HepG2 (cell line): ENCODE measurements around the gene TIMM17A. TPM values are rescaled to one million over a fixed set of nuclear protein-coding genes. Genes with fewer than 3 reads are reported as not detected.
A peak's percentile ranks its signal among the peaks of the same experiment; 100 is the strongest.

Experiments used
- BRD4 ChIP-seq: sonication (generic); formaldehyde crosslinking; IDR thresholded peaks from 2 replicates; pipeline ENCODE4 v1.4.0; 2020; ENCODE audit warnings: missing genetic modification reagents
- IKZF1 ChIP-seq: fragments of 450-650 bp; IDR thresholded peaks from 2 replicates; pipeline ENCODE4 v1.7.1; 2016
- IKZF4 ChIP-seq: sonication (generic); formaldehyde crosslinking; IDR thresholded peaks from 2 replicates; pipeline ENCODE4 v1.5.1; 2020; ENCODE audit warnings: borderline replicate concordance, mild to moderate bottlenecking, low read depth, missing genetic modification reagents; ENCODE audit errors: not compliant biosample characterization
- RFXANK ChIP-seq: IDR thresholded peaks from 2 replicates; pipeline ENCODE4 v1.6.1; 2016
- SIN3A ChIP-seq: IDR thresholded peaks from 2 replicates; pipeline ENCODE4 v1.6.1; 2011; ENCODE audit warnings: low read depth, mild to moderate bottlenecking, control low read depth, low read length, borderline replicate concordance
- THAP7 ChIP-seq: sonication (generic); formaldehyde crosslinking; IDR thresholded peaks from 2 replicates; pipeline ENCODE4 v1.8.1; 2023; ENCODE audit warnings: mild to moderate bottlenecking, missing genetic modification reagents
- ZNF569 ChIP-seq: sonication (generic); formaldehyde crosslinking; IDR thresholded peaks from 2 replicates; pipeline ENCODE4 v1.5.0; 2020; ENCODE audit warnings: mild to moderate bottlenecking, missing genetic modification reagents, moderate library complexity, borderline replicate concordance
- ZNF576 ChIP-seq: sonication (generic); formaldehyde crosslinking; IDR thresholded peaks from 2 replicates; pipeline ENCODE4 v1.4.0; 2020; ENCODE audit warnings: mild to moderate bottlenecking, missing genetic modification reagents
- ZNF609 ChIP-seq: sonication (generic); formaldehyde crosslinking; IDR thresholded peaks from 2 replicates; pipeline ENCODE4 v1.4.0; 2020; ENCODE audit warnings: mild to moderate bottlenecking, missing genetic modification reagents, borderline replicate concordance
- polyA plus RNA-seq, 8 experiments: library from polyadenylated mRNA; depleted of rRNA in 3 of 8; stranded (reverse) in 7 of 8; unstranded in 1 of 8; fragments of >200 nt; fragmentation: Illumina TruSeq in 4 of 8; extraction: Trizol in 4 of 8; gene quantifications; 2 replicates each; pipeline versions ENCODE4 v1.2.1 to v1.2.3, GENCODE V29; 2011 to 2016; ENCODE audit warnings: low read depth in 4 of 8, missing spikeins in 1 of 8, mixed read lengths in 1 of 8; ENCODE audit not compliant: insufficient read depth in 1 of 8
- total RNA-seq, 5 experiments: library from RNA; depleted of rRNA; stranded (reverse); fragments of >200 nt; fragmentation: Illumina TruSeq; extraction: Trizol; gene quantifications; 2 replicates each; pipeline ENCODE4 v1.2.3, GENCODE V29; 2016; ENCODE audit warnings: low read depth in 1 of 5
- TF ChIP-seq, protein P1 (sequence below): sonication (generic); formaldehyde crosslinking; IDR thresholded peaks from 2 replicates; pipeline ENCODE4 v1.5.1; 2020; ENCODE audit warnings: mild to moderate bottlenecking, missing genetic modification reagents, moderate library complexity
- TF ChIP-seq, protein P2 (sequence below): sonication (generic); formaldehyde crosslinking; conservative IDR thresholded peaks from 2 replicates; pipeline ENCODE4 v1.5.0; 2020; ENCODE audit warnings: missing genetic modification reagents
- TF ChIP-seq, protein P3 (sequence below): sonication (generic); formaldehyde crosslinking; IDR thresholded peaks from 2 replicates; pipeline ENCODE4 v1.9.0; 2021; ENCODE audit warnings: missing genetic modification reagents, borderline replicate concordance

Gene TIMM17A
- total and polyA plus RNA-seq, 2 of the 13 experiments (the other 11 are each of a cell fraction or from before 2014, with no cell fraction given) = 50.8 to 97.8 TPM

GRCh38 chr1:201982623-201983379, 27.5 kb downstream of the TIMM17A start, which contains the start of gene RNPEP (continued):
- peak; percentile 53 for TF ChIP-seq IKZF4
- TF ChIP-seq ZNF576 (CRISPR knock-in tag) = no peak
- 0 out of 2 replicates have a peak, but pooled peaks have one; percentile 54 for TF ChIP-seq BRD4 (CRISPR knock-in tag)
- no peak for TF ChIP-seq SIN3A
- TF ChIP-seq IKZF1 = no peak
- TF ChIP-seq, protein P1, sequence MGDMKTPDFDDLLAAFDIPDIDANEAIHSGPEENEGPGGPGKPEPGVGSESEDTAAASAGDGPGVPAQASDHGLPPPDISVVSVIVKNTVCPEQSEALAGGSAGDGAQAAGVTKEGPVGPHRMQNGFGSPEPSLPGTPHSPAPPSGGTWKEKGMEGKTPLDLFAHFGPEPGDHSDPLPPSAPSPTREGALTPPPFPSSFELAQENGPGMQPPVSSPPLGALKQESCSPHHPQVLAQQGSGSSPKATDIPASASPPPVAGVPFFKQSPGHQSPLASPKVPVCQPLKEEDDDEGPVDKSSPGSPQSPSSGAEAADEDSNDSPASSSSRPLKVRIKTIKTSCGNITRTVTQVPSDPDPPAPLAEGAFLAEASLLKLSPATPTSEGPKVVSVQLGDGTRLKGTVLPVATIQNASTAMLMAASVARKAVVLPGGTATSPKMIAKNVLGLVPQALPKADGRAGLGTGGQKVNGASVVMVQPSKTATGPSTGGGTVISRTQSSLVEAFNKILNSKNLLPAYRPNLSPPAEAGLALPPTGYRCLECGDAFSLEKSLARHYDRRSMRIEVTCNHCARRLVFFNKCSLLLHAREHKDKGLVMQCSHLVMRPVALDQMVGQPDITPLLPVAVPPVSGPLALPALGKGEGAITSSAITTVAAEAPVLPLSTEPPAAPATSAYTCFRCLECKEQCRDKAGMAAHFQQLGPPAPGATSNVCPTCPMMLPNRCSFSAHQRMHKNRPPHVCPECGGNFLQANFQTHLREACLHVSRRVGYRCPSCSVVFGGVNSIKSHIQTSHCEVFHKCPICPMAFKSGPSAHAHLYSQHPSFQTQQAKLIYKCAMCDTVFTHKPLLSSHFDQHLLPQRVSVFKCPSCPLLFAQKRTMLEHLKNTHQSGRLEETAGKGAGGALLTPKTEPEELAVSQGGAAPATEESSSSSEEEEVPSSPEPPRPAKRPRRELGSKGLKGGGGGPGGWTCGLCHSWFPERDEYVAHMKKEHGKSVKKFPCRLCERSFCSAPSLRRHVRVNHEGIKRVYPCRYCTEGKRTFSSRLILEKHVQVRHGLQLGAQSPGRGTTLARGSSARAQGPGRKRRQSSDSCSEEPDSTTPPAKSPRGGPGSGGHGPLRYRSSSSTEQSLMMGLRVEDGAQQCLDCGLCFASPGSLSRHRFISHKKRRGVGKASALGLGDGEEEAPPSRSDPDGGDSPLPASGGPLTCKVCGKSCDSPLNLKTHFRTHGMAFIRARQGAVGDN (CRISPR knock-in tag) = peak; percentile 81
- TF ChIP-seq ZNF609 (CRISPR knock-in tag) = peak; percentile 44; the same call in 1 of the 2 replicates
- no peak for TF ChIP-seq RFXANK (CRISPR knock-in tag)
- TF ChIP-seq, protein P2, sequence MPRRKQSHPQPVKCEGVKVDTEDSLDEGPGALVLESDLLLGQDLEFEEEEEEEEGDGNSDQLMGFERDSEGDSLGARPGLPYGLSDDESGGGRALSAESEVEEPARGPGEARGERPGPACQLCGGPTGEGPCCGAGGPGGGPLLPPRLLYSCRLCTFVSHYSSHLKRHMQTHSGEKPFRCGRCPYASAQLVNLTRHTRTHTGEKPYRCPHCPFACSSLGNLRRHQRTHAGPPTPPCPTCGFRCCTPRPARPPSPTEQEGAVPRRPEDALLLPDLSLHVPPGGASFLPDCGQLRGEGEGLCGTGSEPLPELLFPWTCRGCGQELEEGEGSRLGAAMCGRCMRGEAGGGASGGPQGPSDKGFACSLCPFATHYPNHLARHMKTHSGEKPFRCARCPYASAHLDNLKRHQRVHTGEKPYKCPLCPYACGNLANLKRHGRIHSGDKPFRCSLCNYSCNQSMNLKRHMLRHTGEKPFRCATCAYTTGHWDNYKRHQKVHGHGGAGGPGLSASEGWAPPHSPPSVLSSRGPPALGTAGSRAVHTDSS = peak; percentile 84; the same call in 1 of the 2 replicates
- TF ChIP-seq THAP7 (CRISPR knock-in tag) = no peak; the same call in 1 of the 2 replicates
- TF ChIP-seq, protein P3, sequence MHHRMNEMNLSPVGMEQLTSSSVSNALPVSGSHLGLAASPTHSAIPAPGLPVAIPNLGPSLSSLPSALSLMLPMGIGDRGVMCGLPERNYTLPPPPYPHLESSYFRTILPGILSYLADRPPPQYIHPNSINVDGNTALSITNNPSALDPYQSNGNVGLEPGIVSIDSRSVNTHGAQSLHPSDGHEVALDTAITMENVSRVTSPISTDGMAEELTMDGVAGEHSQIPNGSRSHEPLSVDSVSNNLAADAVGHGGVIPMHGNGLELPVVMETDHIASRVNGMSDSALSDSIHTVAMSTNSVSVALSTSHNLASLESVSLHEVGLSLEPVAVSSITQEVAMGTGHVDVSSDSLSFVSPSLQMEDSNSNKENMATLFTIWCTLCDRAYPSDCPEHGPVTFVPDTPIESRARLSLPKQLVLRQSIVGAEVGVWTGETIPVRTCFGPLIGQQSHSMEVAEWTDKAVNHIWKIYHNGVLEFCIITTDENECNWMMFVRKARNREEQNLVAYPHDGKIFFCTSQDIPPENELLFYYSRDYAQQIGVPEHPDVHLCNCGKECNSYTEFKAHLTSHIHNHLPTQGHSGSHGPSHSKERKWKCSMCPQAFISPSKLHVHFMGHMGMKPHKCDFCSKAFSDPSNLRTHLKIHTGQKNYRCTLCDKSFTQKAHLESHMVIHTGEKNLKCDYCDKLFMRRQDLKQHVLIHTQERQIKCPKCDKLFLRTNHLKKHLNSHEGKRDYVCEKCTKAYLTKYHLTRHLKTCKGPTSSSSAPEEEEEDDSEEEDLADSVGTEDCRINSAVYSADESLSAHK (CRISPR knock-in tag) = no peak
- no peak for TF ChIP-seq ZNF569 (CRISPR knock-in tag)
